Transverse colon (tissue), 4 donors: Measurements from ENCODE around the gene AMFR. TPM values are rescaled to one million over a fixed set of nuclear protein-coding genes. Genes with fewer than 3 reads are reported as not detected.

Experiments
- DNase-seq: peaks from one replicate; pipeline ENCODE4 v3.0.0-alpha.2; 2019
- H3K27ac ChIP-seq, 4 donors: fragments of 200-600 bp; sonication (generic); 2 replicates each; pipeline ENCODE4 v1.5.1; 2016 to 2018; ENCODE audit warnings: inconsistent platforms in 4 of 4
- H3K27me3 ChIP-seq: fragments of 200-600 bp; sonication (generic); 2 replicates; pipeline ENCODE4 v1.5.1; 2017; ENCODE audit warnings: inconsistent platforms
- H3K36me3 ChIP-seq, 4 donors: fragments of 200-600 bp; sonication (generic); 2 replicates each; pipeline ENCODE4 v1.5.1; 2017 to 2019; ENCODE audit warnings: inconsistent platforms in 4 of 4
- H3K4me1 ChIP-seq, 4 donors: fragments of 200-600 bp; sonication (generic); 2 replicates each; pipeline ENCODE4 v1.5.1; 2017 to 2020; ENCODE audit warnings: inconsistent platforms in 4 of 4
- H3K4me3 ChIP-seq, 4 donors: fragments of 200-600 bp; sonication (generic); 1 replicate in 1 of 4; 2 replicates in 3 of 4; pipeline versions ENCODE4 v1.5.1 to v1.6.1; 2017 to 2019; ENCODE audit warnings: inconsistent platforms in 4 of 4
- H3K9me3 ChIP-seq, 2 donors: fragments of 200-600 bp; sonication (generic); 2 replicates each; pipeline ENCODE4 v1.5.1; 2017 to 2019; ENCODE audit warnings: inconsistent platforms in 2 of 2
- CTCF ChIP-seq, 5 experiments: fragments of 200-600 bp in 3 of 5; fragments of 450-650 bp in 2 of 5; sonication (generic) in 3 of 5; IDR thresholded peaks; 1 replicate in 2 of 5; 2 replicates in 3 of 5; pipeline ENCODE4 v1.5.1; 2016 to 2017; ENCODE audit warnings: antibody characterized with exemption in 5 of 5, inconsistent platforms in 3 of 5, mild to moderate bottlenecking in 2 of 5, moderate library complexity in 1 of 5
- EP300 ChIP-seq: sonication (generic); formaldehyde crosslinking; IDR thresholded peaks from one replicate; pipeline ENCODE4 v1.6.1; 2017; ENCODE audit warnings: antibody characterized with exemption, low read depth
- POLR2A ChIP-seq: fragments of 450-650 bp; IDR thresholded peaks from one replicate; pipeline ENCODE4 v1.6.1; 2016; ENCODE audit warnings: antibody characterized with exemption, mild to moderate bottlenecking, moderate library complexity
- POLR2AphosphoS5 ChIP-seq, 3 donors: sonication (generic); formaldehyde crosslinking; IDR thresholded peaks; one replicate each; pipeline ENCODE4 v1.6.1; 2016; ENCODE audit warnings: antibody characterized with exemption in 3 of 3
- WGBS, 2 donors: methylation state at CpG; one replicate each; pipeline ENCODE4 v1.1.5; 2018; ENCODE audit warnings: low coverage in 1 of 2; 5-methylcytosine and 5-hydroxymethylcytosine counted together
- in situ Hi-C, 4 donors: fragments of 200-750 bp; cut with MboI; loops; one replicate each; pipeline versions ENCODE4 v1.15.0 to v1.15.1; 2017; ENCODE audit warnings: low sequenced_read_pairs in 3 of 4, low pct_ligation_motif_present in 1 of 4, low pct_unique_long_range_greater_than_20kb in 1 of 4
- intact Hi-C: fragments of 100-400 bp; cut with DNase I; formaldehyde crosslinking; loops from one replicate; pipeline ENCODE4 v1.15.1; 2023; ENCODE audit warnings: low total_unique reads
- total RNA-seq, 4 donors: library from RNA; depleted of rRNA; stranded (reverse); fragments of >200 nt; gene quantifications; one replicate each; pipeline ENCODE4 v1.1.0, GENCODE V29; 2016

Gene AMFR
- total RNA-seq, 4 donors from 2014 or later = 60.7 to 156 (median 114) TPM

- DNase-seq = peak; percentile 81
- Histone ChIP-seq H3K27ac (peak overlapping the region; percentile 62 to 69 (median 64)), H3K9me3 (no peaks in the 10 kb centered on the region), H3K36me3 (no peaks in the 10 kb centered on the region), H3K4me3 (peak overlapping the region; percentile 19 to 51 (median 32)), H3K4me1 (peaks cover 4 to 12% (median 6%) of the 10 kb centered on the region in 4 donors), H3K27me3 (no peaks in the 10 kb centered on the region)
- intact Hi-C loops = no loop called here
- in situ Hi-C loops = no loop called here
- TF ChIP-seq POLR2AphosphoS5 (IDR thresholded peaks at IDR 0.05) = peak in 1 of 3 donors; percentile 17
- TF ChIP-seq POLR2A = no peak
- TF ChIP-seq CTCF (IDR thresholded peaks at IDR 0.05) = peak; percentile 76 to 84 (median 84)
- TF ChIP-seq EP300 = no peak
- WGBS, 2 donors = 4 to 6% methylated on average over 15 to 33 of the region's 33 CpGs
Measured at GRCh38 chr16:56356276-56357240, 68.8 kb downstream of the AMFR start.

- peak; percentile 6 for DNase-seq
Measured at GRCh38 chr16:56355786-56356275, 69.5 kb downstream of the AMFR start.

GRCh38 chr16:56355221-56355620, 70.1 kb downstream of the AMFR start:
- Histone ChIP-seq H3K9me3 (no peaks in the 10 kb centered on the region), H3K27ac (no peak overlapping the region), H3K36me3 (no peaks in the 10 kb centered on the region), H3K4me1 (peaks cover 4 to 12% (median 6%) of the 10 kb centered on the region in 4 donors), H3K27me3 (no peaks in the 10 kb centered on the region), H3K4me3 (no peak overlapping the region)
- 90 to 91% methylated on average over 4 to 9 of the region's 9 CpGs for WGBS, 2 donors
- DNase-seq = no peak
- in situ Hi-C loops (no loop called here), intact Hi-C loops (no loop called here)
- no peak for TF ChIP-seq POLR2AphosphoS5 (IDR thresholded peaks at IDR 0.05)
- no peak for TF ChIP-seq CTCF (IDR thresholded peaks at IDR 0.05)
- no peak for TF ChIP-seq EP300
- no peak for TF ChIP-seq POLR2A

More at GRCh38 chr16:56355786-56356275, 69.5 kb downstream of the AMFR start:
- Histone ChIP-seq H3K36me3 (no peaks in the 10 kb centered on the region), H3K27ac (peak overlapping the region in 3 of 4 donors; percentile 62 to 69 (median 63)), H3K27me3 (no peaks in the 10 kb centered on the region), H3K9me3 (no peaks in the 10 kb centered on the region), H3K4me1 (peaks cover 4 to 12% (median 6%) of the 10 kb centered on the region in 4 donors), H3K4me3 (peak overlapping the region in 1 of 4 donors; percentile 34)
- TF ChIP-seq EP300 = no peak
- TF ChIP-seq POLR2A = no peak
- no peak for TF ChIP-seq CTCF (IDR thresholded peaks at IDR 0.05)
- no peak for TF ChIP-seq POLR2AphosphoS5 (IDR thresholded peaks at IDR 0.05)
- in situ Hi-C loops (no loop called here), intact Hi-C loops (no loop called here)
- 70 to 80% methylated on average over 1 to 14 of the region's 14 CpGs for WGBS, 2 donors

- intact Hi-C loops = no loop called here
- 89 to 94% methylated on average over 16 to 17 of the region's 17 CpGs for WGBS, 2 donors
- Histone ChIP-seq H3K27me3 (no peaks in the 10 kb centered on the region), H3K4me1 (peaks cover 4 to 12% (median 6%) of the 10 kb centered on the region in 4 donors), H3K4me3 (no peak overlapping the region), H3K27ac (no peak overlapping the region), H3K9me3 (no peaks in the 10 kb centered on the region), H3K36me3 (no peaks in the 10 kb centered on the region)
- DNase-seq = peak; percentile 2
- TF ChIP-seq POLR2A (no peak), CTCF (IDR thresholded peaks at IDR 0.05) (no peak), EP300 (no peak), POLR2AphosphoS5 (IDR thresholded peaks at IDR 0.05) (no peak)
- in situ Hi-C loops = no loop called here
Measured at GRCh38 chr16:56354746-56355145, 70.6 kb downstream of the AMFR start.
